Activated naive CD4-positive, alpha-beta T cell treated with anti-CD3 and anti-CD28 coated beads, Interleukin-2, amount 50 U/mL, for 24 hours (primary cell): ENCODE results near the gene C5orf58.

ENCODE experiments used
- H3K27ac Mint-ChIP-seq: one replicate; pipeline ENCODE4 v1.8.0; 2021; ENCODE audit warnings: mild to moderate bottlenecking, mixed read lengths
- H3K27me3 Mint-ChIP-seq: one replicate; pipeline ENCODE4 v1.8.0; 2021; ENCODE audit warnings: mixed read lengths
- H3K36me3 Mint-ChIP-seq: one replicate; pipeline ENCODE4 v1.8.0; 2021; ENCODE audit warnings: mixed read lengths
- H3K4me1 Mint-ChIP-seq: one replicate; pipeline ENCODE4 v1.8.0; 2021; ENCODE audit warnings: mixed read lengths
- H3K4me3 Mint-ChIP-seq: one replicate; pipeline ENCODE4 v1.8.0; 2021; ENCODE audit warnings: mild to moderate bottlenecking, mixed read lengths
- H3K9me3 Mint-ChIP-seq: one replicate; pipeline ENCODE4 v1.8.0; 2021; ENCODE audit warnings: mixed read lengths

C5orf58 gene

DNA sequence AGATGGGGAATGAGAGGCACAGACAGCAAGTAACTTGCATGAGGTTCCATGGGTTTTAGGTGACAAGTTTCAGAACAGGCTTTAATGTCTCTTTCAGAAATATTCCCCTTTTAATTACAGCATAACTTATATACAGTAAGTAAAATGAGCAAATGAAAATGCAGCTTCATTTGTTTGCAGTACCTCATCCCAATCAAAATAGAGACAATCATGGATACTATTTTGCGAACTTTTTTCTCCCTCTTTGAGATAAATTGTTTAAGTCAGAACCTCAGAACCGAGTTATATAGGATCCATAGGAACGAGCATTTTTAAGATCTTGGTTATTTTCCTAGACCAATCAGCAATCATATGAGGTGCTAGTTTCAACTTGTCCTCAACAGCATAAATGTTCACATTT lies 61.3 kb downstream of the C5orf58 start:
- H3K27ac Mint-ChIP-seq: peak overlapping the region; percentile 99
- peaks cover 72% of the 10 kb centered on the region for H3K4me1 Mint-ChIP-seq
- H3K27me3 Mint-ChIP-seq: no peaks in the 10 kb centered on the region
- H3K4me3 Mint-ChIP-seq: peak overlapping the region; percentile 100
- H3K9me3 Mint-ChIP-seq: no peaks in the 10 kb centered on the region
- peaks cover 35% of the 10 kb centered on the region for H3K36me3 Mint-ChIP-seq

DNA sequence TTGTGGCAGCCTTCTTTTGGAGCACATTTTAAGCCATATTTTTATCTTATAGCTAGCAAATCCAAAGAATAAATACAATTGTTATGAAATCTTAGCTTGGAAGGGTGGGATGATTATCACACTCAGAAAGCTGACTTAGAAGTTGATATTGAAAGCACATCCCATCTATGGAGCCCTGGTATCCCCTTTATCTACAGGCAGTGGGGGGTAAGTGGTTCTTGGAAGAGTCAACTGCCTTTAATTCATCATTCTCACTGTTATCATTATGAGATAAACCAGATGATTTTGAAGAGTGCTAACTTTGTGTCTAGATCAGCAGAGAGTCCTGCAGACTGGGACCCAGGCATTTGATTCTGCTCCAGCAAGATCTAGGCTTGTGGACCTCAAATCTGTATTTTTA lies 61.8 kb downstream of the C5orf58 start:
- H3K4me1 Mint-ChIP-seq: peaks cover 72% of the 10 kb centered on the region
- peak overlapping the region; percentile 100 for H3K4me3 Mint-ChIP-seq
- H3K27ac Mint-ChIP-seq: peak overlapping the region; percentile 99
- no peaks in the 10 kb centered on the region for H3K9me3 Mint-ChIP-seq
- H3K36me3 Mint-ChIP-seq: peaks cover 30% of the 10 kb centered on the region
- no peaks in the 10 kb centered on the region for H3K27me3 Mint-ChIP-seq
